HG02970 (cell line): ENCODE measurements around the gene RETNLB.

Source experiments
- ATAC-seq: cut with Tn5 transposase; IDR thresholded peaks from one replicate; pipeline ENCODE4 v1.9.1; 2021; ENCODE audit warnings: mild to moderate bottlenecking, moderate library complexity, moderate number of reproducible peaks; ENCODE audit not compliant: unreplicated experiment, low FRiP score

Gene RETNLB, protein sequence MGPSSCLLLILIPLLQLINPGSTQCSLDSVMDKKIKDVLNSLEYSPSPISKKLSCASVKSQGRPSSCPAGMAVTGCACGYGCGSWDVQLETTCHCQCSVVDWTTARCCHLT

DNA sequence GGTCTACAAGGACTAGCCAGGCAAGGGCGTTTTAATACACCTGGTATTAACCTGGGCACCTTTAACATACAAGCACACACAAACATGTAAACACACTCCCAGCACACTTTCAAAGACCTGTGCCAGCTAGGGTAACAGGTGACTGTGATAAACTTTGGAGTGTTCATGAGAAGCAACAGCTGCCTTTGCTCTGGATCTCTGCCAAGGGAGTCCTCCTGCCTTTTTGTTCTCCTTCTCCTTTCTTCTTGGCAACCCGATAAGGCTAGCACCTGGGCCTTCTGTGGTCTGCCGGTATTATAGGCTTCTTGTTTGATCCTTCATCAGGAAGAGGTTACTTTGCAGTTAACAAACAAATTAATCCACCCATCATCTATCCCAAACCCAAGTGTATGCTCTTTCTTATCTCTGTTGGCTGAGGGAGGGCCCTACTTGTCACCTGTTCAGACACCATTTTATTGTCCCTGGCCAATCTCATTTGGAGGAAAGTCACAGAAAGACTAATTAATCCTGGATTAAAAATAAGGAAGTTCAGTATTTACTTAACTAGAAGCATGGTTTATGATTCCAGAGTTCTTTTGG lies at the start of gene RETNLB:
RETNLB (minus strand) TSS at position 7 of the 579 bp plus-strand sequence. CDS start 225 bp downstream, outside the sequence.
- no peak for ATAC-seq

DNA sequence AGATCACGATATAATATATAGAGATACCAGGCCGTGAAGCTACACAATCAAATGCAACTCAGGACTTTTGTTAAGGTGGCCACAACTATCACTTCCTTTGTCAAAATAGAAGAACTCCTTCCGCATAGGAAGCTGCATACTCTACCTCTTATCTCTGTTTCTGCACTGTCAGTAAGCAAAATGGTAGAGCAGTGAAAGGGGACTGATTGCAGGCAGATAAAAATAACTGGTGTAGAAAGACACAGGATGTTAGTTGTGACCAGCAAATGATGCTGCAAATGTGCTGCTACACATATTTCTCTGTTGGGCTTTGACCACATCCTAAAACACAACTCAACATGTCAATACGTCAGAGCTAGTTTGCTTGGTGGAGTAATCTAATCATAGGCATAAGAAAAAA lies 49.1 kb upstream of the RETNLB start:
- no peak for ATAC-seq

DNA sequence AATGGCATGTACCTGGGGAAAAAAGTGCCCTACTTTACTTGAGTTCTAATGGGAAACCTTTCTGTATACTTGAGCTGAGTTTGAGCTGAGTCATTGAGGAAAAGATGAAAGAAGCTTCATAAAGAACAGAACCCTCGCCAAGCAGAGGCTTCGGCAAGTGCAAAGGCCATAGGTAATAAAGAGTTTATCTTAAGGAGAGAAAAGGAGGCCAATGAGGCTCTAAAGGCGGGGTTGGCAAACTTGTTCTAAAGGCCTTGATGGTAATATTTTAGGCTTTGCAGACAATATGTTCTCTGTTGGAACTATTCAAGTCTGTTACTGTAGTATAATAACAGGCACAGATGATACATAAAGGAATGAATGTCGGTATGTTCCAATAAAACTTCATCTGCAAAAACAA lies 47.8 kb upstream of the RETNLB start:
- ATAC-seq = no peak

DNA sequence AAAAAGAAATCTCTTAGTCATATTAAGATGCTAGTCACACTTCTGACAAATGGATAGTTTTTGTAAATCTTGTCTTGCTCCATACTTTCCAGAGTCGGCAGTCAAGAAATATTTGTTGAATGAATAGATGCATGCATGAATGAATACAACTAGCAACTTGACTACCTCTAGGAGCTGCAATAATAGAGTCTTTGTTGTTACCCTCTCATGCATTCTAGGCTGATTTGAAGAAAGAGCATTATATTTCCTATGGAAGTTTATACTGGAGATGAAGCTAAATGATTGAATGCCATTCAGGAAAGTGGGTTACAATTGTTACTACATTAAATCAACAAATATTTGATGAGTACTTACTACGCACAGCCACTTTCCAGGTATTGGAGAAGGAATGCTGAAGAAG lies 47.2 kb upstream of the RETNLB start:
- ATAC-seq = no peak

DNA sequence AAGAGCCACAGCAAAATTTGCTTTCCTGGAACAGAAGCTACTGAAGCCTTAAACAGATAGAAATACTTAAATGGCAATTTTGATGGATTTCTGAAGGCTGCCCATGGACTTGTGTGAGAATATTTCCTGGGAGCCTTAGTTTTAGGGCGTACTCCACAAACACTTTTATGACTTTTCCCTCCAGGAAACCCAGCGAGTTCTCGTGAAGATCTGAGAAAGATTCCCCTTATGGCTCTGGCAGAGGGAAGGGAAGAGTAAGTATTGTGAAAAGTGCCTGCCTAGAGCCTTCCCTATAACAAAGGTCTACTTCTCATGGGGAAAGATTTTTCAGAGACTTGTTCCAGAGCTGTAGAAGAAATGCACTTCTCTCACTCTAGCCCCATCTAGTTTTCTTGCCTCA lies 34.3 kb upstream of the RETNLB start:
- no peak for ATAC-seq

DNA sequence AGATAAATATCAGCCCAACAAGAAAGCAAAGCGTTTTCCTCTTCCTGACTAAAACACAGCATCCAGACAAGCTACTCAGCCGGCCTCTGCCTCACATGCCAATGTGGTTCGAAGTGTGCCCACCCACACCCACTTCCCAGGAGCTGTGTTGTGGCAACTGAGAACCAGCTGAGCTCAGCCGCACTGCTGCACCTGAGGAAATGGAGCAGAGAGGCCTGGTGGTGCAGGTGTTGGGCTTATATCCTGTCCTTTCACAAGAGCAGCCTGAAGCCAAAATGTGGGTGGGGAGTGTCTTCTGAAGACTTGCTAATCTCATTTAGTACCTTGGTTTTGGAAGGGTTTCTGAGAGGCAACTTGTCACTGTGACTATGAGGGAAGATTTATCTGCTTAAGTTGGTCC lies 23.0 kb upstream of the RETNLB start:
- ATAC-seq = no peak

DNA sequence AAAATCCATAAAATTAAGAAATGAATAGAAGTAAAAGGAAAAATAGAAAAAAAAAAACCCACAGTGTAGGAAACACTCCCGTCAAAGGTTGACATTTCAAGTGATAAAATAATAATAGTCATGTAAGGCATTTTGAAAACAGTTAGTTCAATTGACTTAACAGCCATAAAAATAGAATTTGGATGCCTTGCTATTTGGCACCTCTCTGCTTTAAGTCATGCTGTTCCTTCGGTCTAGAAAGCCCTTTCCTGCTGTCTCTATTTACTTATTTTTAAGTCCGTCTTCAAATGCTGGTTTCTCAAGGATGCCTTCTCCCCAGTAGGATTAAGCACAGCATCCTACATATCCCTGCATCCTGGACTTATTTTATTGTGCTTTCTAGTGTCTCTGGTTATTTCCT lies 22.3 kb upstream of the RETNLB start:
- no peak for ATAC-seq

DNA sequence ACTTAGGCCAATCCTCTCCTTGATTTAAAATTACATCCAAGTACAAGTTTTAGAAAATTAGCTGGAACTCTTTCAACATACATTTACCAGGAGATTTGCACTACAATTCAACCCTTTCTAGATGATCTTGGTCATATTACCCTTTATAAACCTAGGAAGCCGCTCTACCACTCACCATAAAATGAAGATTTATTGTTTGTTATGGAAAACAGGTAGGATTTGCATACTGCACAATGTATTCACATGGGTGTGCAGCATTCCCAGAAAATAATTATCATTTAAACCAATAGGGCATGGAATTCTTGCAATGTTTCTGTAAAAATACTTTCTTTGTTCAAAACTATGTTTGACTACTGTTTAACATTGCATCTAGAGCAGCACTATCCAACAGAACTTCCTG lies 18.4 kb upstream of the RETNLB start:
- no peak for ATAC-seq

DNA sequence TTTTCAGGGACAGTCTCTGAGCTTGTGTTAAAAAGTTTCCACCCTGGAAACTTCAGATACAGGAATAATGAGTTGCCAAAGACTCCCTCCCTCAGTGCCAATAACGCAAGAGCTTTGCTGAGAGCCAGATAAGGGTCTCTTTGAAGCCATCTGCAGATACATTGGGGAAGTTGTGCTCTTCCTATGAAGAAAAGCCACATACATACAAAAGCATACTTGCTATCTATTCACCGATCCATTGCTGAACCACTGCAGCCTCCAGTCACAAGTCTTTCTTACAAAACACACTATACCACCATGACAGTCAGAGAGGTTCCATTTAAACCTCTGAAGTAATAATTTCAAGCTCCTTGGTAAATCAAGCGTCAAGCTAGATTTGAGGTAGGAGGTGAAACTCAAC lies 10.0 kb upstream of the RETNLB start:
- no peak for ATAC-seq

DNA sequence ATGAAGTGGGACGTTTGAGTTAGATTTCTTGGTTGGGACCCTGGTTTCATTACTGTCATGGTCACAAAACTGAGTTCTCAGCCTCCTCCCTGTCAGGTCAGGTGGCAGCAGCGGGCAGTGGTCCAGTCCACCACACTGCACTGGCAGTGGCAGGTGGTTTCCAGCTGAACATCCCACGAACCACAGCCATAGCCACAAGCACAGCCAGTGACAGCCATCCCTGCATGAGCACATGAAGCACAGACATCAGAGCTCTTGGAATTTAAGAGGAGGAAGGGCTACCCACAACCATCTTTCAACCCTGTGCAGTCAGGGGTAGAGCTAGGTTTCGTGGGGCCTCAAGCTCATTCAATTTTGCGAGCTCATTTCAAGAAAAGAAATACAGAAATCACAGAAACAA lies 1.5 kb downstream of the RETNLB start:
- ATAC-seq = no peak

DNA sequence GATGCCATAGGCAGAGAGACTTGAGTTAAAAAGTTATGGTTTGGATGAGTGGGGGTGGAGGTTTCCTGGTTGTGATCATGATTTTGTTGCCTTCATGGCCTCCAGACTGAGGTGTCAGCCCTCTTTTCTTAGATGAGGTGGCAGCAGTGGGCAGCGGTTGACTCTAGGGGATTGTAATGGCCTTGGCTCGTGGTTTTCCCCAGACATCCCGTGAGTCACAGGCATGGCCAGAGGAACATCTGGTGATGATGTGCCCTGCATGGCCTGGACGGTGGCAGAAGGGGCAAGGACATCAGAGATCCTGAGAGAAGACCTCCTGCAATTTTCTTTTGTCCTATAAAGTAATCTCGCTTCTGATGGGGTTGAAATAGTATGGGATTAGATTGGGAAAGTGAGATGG lies 12.4 kb downstream of the RETNLB start:
- no peak for ATAC-seq

GRCh38 chr3:108742929-108743328 lies 14.3 kb downstream of the RETNLB start:
- no peak for ATAC-seq

DNA sequence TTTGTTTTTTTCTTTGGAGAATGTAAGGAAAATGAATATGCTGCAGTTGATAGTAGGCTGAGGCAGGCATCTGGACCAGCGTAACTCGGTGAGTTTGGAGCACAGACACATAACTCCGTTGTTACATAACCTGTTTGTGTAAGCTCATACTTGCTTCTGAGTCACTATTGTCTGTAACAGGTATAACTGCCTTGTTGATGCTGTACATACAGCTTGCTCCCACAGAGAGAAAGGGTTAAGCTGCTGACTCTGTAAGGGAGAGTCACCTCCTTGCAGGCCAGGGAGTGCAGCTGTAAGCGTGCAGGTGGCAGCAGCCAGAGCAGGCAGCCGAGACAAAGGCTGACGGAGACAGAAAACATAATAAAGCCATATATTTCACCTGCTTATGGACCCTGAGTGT lies 20.4 kb downstream of the RETNLB start:
- ATAC-seq = no peak

- ATAC-seq = no peak
Measured at GRCh38 chr3:108728934-108729333, 28.3 kb downstream of the RETNLB start.

GRCh38 chr3:108728105-108728504 lies 29.1 kb downstream of the RETNLB start:
- no peak for ATAC-seq

DNA sequence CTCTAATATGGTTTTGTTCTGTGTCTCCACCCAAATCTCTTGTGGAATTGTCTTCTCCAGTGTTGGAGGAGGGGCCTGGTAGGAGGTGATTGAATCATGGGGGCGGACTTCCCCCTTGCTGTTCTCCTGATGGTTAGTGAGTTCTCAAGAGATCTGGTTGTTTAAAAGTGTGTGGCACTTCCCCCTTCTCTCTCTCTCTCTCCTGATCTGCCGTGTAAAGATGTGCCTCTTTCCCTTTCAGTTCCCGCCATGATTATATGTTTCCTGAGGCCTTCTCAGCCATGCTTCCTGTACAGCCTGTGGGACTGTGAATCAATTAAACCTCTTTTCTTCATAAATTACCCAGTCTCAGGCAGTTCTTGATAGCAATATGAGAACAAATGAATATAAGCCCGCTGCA lies 33.1 kb downstream of the RETNLB start:
- ATAC-seq = no peak

DNA sequence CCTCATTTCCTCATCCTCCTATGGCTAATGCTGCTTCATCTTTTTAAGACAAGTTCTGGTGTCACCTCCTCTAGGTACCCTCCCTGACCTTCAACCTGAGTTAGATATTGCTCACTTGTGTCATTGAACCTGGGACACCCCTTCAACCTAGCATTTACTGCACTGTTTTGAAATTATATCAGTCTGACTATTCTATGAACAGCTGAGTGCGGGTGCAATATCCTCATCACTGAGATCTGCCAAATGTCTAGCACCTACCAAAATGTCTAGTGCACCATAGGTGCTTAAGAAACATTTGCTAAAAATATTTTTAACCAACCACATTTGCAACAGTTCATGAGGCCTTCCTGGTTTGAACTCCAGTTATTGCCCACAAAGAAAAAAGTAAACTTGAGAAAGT lies 34.5 kb downstream of the RETNLB start:
- no peak for ATAC-seq

DNA sequence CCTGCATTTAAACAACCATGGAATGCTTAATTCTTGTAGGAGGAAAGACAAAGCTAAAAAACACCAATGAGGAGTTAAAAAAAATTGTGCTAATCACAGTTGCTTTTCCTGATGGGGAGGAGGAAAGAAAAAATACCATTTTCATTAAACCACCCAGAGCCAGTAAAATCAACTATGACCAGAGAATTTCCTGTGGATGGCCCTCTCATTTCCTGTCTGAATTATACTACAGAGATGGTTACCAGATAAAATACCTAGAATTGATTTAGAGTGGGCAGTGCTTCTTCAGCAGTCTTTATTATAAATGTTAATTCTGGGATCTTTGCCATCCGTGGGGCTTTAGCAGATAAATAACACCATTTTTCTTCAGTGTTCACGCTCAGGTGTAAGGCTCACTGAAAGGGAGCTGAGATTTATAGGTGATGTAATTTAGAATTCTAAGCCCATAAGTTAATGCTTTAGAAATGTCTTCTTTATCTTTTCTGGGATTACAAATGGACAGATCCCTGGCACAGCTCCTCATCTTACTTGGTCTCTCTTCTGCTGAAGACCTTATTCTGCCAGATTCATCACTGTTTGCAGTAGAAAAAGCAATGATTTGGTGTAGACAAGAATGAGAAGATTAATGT lies 37.9 kb downstream of the RETNLB start:
- ATAC-seq = no peak

DNA sequence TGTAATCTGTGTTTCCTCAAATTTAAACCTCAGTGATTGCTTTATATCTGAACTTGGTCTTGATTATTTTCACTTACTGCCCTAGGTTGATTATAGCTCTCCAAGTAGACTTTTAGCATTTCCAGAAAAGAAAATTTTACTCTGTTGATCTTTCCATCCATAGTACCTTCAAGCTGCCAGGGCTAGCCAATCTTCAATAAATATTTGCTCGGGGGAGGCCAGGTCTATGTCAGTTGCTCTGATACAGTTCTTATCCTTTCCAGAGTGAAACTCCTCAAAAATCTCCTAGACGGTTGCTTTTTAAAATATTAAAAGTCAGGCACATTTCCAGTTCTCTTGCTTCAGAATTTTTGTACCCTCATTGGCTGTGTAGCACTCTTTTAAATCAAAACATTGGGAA lies 38.8 kb downstream of the RETNLB start:
- ATAC-seq = no peak

DNA sequence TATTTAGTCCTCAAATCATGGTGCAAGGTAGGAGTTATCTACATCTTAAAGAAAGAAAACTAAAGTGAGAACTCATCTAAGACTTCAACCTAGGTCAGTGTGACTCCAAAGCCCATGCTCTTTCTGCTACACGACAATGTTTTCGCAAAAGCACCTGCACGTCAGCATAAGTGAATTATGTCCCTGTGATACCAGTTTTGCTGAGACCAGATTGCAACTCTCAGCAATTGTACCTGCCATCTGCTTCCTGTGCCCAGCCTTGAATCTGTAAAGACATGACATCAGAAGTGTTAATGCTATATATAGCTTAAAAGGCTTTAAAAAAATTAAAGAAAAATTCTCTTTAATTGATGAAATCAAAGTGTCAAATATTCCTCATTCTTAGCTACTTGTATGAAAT lies 43.4 kb downstream of the RETNLB start:
- no peak for ATAC-seq

DNA sequence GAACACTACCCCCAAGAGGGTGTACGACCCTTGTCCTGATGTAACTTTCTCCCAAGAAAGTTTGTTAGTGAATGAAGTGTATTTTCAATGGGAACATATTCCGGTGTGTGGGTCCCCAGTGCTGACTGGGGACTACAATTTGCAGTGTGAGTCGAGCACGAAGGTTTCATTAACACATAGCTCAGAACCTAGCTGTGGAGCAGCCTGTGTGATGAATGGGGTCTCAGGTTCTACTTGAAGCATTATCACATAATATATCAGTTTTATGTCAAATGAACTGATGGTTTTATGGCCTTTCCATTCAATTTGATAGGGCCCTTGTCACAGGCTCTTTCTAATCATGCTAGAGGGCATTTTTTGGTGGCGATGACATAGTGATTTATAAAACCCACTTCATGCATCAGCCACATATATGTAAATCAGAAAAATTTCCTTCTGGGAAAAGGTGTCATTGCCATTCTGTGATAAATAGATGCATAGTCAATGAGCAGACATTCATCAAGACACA lies 44.1 kb downstream of the RETNLB start:
- ATAC-seq = no peak
